ENCODE data around the gene TASL. TPM values are rescaled to one million over a fixed set of nuclear protein-coding genes. Genes with fewer than 3 reads are reported as not detected.

Gene TASL
- total and polyA plus RNA-seq, 2 donors (not counting 3 experiments of a cell fraction or from before 2014, with no cell fraction given) = not detected

GRCh38 chrX:30582664-30583063, 5.1 kb upstream of the TASL start:
- no peak for DNase-seq (ENCODE audit: low read depth, low spot score)

More at GRCh38 chrX:30582664-30583063, 5.1 kb upstream of the TASL start:
- no peaks in the 10 kb centered on the region for H4K20me1 ChIP-seq (replicated peaks; ENCODE audit: control insufficient read depth, extremely low read depth, insufficient read depth, low read length)
- H3K4me3 ChIP-seq (replicated peaks in 1 of 3; ENCODE audit: insufficient read depth in 1 of 3, low read depth in 1 of 3, low read length in 3 of 3) = no peak overlapping the region
- no peaks in the 10 kb centered on the region for H3K79me2 ChIP-seq (ENCODE audit: control insufficient read depth, insufficient read depth, low read length)
- dilution Hi-C loops (cut with MboI; ENCODE audit: extremely low pct_ligation_motif_present, low sequenced_read_pairs) = no loop called here
- FAIRE-seq = no peak
- no peaks in the 10 kb centered on the region for H3K36me3 ChIP-seq (ENCODE audit: control insufficient read depth in 2 of 2, extremely low read depth in 1 of 2, insufficient read depth in 2 of 2, low read length in 2 of 2)
- ChIA-PET CTCF (no interaction called here), POLR2A (no interaction called here)
- no peak overlapping the region for H3K9ac ChIP-seq (replicated peaks; ENCODE audit: extremely low read depth, insufficient read depth, low read length)
- H3K27ac ChIP-seq (ENCODE audit: insufficient read depth, low read depth, low read length) = no peak overlapping the region
- H3K4me1 ChIP-seq (ENCODE audit: control insufficient read depth, extremely low read depth, insufficient read depth, low read length) = no peaks in the 10 kb centered on the region
- intact Hi-C loops (cut with micrococcal nuclease) = no loop called here
- H3K4me2 ChIP-seq (ENCODE audit: insufficient read depth, low read length) = no peak overlapping the region
- TF ChIP-seq POLR2AphosphoS5 (IDR thresholded peaks at IDR 0.05; ENCODE audit: insufficient read depth, low read depth, low read length) (no peak), EZH2 (IDR thresholded peaks at IDR 0.05; ENCODE audit: borderline replicate concordance, low read depth, low read length, severe bottlenecking) (no peak), CTCF (IDR thresholded peaks at IDR 0.05; ENCODE audit: extremely low read depth in 1 of 2, insufficient read depth in 1 of 2, low read depth in 1 of 2, low read length in 2 of 2) (no peak), POLR2A (IDR thresholded peaks at IDR 0.05; ENCODE audit: low read depth, low read length) (no peak), GATA2 (IDR thresholded peaks at IDR 0.05; ENCODE audit: insufficient read depth, insufficient read length, low read depth, low read length) (no peak), JUN (IDR thresholded peaks at IDR 0.05; ENCODE audit: borderline replicate concordance, insufficient read depth, insufficient read length, low read depth) (no peak), MYC (IDR thresholded peaks at IDR 0.05; ENCODE audit: low read depth, low read length) (no peak), FOS (IDR thresholded peaks at IDR 0.05; ENCODE audit: borderline replicate concordance, insufficient read depth, low read length) (no peak)
- TF ChIP-seq, protein P1, sequence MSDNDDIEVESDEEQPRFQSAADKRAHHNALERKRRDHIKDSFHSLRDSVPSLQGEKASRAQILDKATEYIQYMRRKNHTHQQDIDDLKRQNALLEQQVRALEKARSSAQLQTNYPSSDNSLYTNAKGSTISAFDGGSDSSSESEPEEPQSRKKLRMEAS (IDR thresholded peaks at IDR 0.05; ENCODE audit: insufficient read depth, insufficient read length) = no peak
- no peaks in the 10 kb centered on the region for H3K9me1 ChIP-seq (replicated peaks; ENCODE audit: control insufficient read depth, extremely low read depth, insufficient read depth, low read length)
- BruUV-seq (replicated peaks) = no TSS peak
- no peak overlapping the region for H2AFZ ChIP-seq (ENCODE audit: low read depth, low read length)
- H3K27me3 ChIP-seq (ENCODE audit: control insufficient read depth in 2 of 2, insufficient read depth in 2 of 2, low read length in 2 of 2) = no peaks in the 10 kb centered on the region
- H3K9me3 ChIP-seq (replicated peaks; ENCODE audit: control insufficient read depth, insufficient read depth, low read length) = no peaks in the 10 kb centered on the region

Measured in endothelial cell of umbilical vein (primary cell).